CD4-positive, alpha-beta memory T cell (primary cell): ENCODE measurements around the gene EIF4G1. TPM values are rescaled to one million over a fixed set of nuclear protein-coding genes. Genes with fewer than 3 reads are reported as not detected.

Experiments
- CTCF ChIA-PET: fragments of 350-600 bp; sonication (Branson Sonifier 250); formaldehyde crosslinking; loops from one replicate; lab custom pipeline; 2021; ENCODE audit warnings: inconsistent platforms; ENCODE audit not compliant: partially characterized antibody; lab: Charles Lee
- POLR2A ChIA-PET: fragments of 350-600 bp; sonication (Branson Sonifier 250); formaldehyde crosslinking; loops from one replicate; lab custom pipeline; 2021; ENCODE audit not compliant: partially characterized antibody; lab: Charles Lee
- DNase-seq, 5 donors: peaks; one replicate each; pipeline versions ENCODE4 v3.0.0 to v3.0.0-alpha.2; 2020 to 2022; ENCODE audit warnings: mixed read lengths in 1 of 5
- H3K27ac ChIP-seq: one replicate; pipeline ENCODE4 v1.7.0; 2013; ENCODE audit warnings: low read depth, low read length
- H3K27me3 ChIP-seq: 2 replicates; pipeline ENCODE4 v1.7.0; 2013; ENCODE audit warnings: mild to moderate bottlenecking, low read length, moderate library complexity; ENCODE audit not compliant: insufficient read depth
- H3K36me3 ChIP-seq: 2 replicates; pipeline ENCODE4 v1.7.0; 2013; ENCODE audit warnings: mild to moderate bottlenecking, low read length, moderate library complexity; ENCODE audit not compliant: insufficient read depth
- H3K4me1 ChIP-seq: 2 replicates; pipeline ENCODE4 v1.7.0; 2013; ENCODE audit warnings: mild to moderate bottlenecking, low read length, moderate library complexity; ENCODE audit not compliant: insufficient read depth
- H3K4me3 ChIP-seq, 2 donors: one replicate each; pipeline ENCODE4 v1.7.0; 2013; ENCODE audit warnings: low read length in 2 of 2, mild to moderate bottlenecking in 1 of 2
- H3K9me3 ChIP-seq, 2 donors: one replicate each; pipeline ENCODE4 v1.7.0; 2013; ENCODE audit warnings: low read length in 2 of 2, control low read depth in 1 of 2; ENCODE audit not compliant: control insufficient read depth in 1 of 2
- H3K27ac Mint-ChIP-seq, 7 donors: one replicate each; pipeline ENCODE4 v1.8.0; 2020 to 2021; ENCODE audit warnings: mixed read lengths in 7 of 7, mild to moderate bottlenecking in 6 of 7, inconsistent platforms in 3 of 7, moderate library complexity in 3 of 7
- H3K27me3 Mint-ChIP-seq, 2 donors: one replicate each; pipeline ENCODE4 v1.8.0; 2020 to 2021; ENCODE audit warnings: mixed read lengths in 2 of 2
- H3K36me3 Mint-ChIP-seq, 2 donors: one replicate each; pipeline ENCODE4 v1.8.0; 2020 to 2021; ENCODE audit warnings: mixed read lengths in 2 of 2, inconsistent platforms in 1 of 2, mild to moderate bottlenecking in 1 of 2
- H3K4me1 Mint-ChIP-seq, 4 donors: one replicate each; pipeline ENCODE4 v1.8.0; 2020 to 2021; ENCODE audit warnings: mixed read lengths in 4 of 4, mild to moderate bottlenecking in 1 of 4
- H3K4me3 Mint-ChIP-seq, 8 donors: one replicate each; pipeline ENCODE4 v1.8.0; 2020 to 2021; ENCODE audit warnings: mixed read lengths in 8 of 8, mild to moderate bottlenecking in 7 of 8, moderate library complexity in 6 of 8, inconsistent platforms in 3 of 8
- H3K9me3 Mint-ChIP-seq, 8 donors: one replicate each; pipeline ENCODE4 v1.8.0; 2020 to 2021; ENCODE audit warnings: mixed read lengths in 8 of 8, mild to moderate bottlenecking in 5 of 8, inconsistent platforms in 3 of 8, moderate library complexity in 1 of 8
- intact Hi-C: fragments of 100-400 bp; cut with micrococcal nuclease; formaldehyde crosslinking; loops from one replicate; pipeline ENCODE4 v1.15.1; 2023
- polyA plus RNA-seq, 2 donors: library from polyadenylated mRNA; unstranded; fragments of 300-500 nt; fragmentation: Illumina TruSeq; gene quantifications; one replicate each; pipeline ENCODE4 v1.2.3, GENCODE V29; 2021
- total RNA-seq, 2 experiments: library from RNA; stranded (reverse); gene quantifications; one replicate each; pipeline ENCODE4 v1.2.3, GENCODE V29; 2021

Gene EIF4G1
- total and polyA plus RNA-seq, 4 experiments from 2014 or later: 3.6 to 246 (median 144) TPM

- H3K9me3 Mint-ChIP-seq: no peaks in the 10 kb centered on the region
- POLR2A ChIA-PET: interaction anchor here (1.3 kb wide), 1 partner anchor 142 kb away, joined by 3 read pairs; no protein-coding TSS in a partner anchor
- no peaks in the 10 kb centered on the region for H3K27me3 ChIP-seq
- peaks cover 6 to 18% (median 10%) of the 10 kb centered on the region in 4 donors for H3K4me1 Mint-ChIP-seq
- peaks cover 12% of the 10 kb centered on the region for H3K36me3 ChIP-seq
- no peak overlapping the region for H3K4me3 Mint-ChIP-seq
- no peak overlapping the region for H3K4me3 ChIP-seq
- peaks cover 17 to 34% of the 10 kb centered on the region in 2 donors for H3K36me3 Mint-ChIP-seq
- intact Hi-C loops: loop anchor here (1.0 to 2.0 kb wide), 4 partner anchors 45 to 476 kb away; no protein-coding TSS in a partner anchor
- no peaks in the 10 kb centered on the region for H3K4me1 ChIP-seq
- H3K9me3 ChIP-seq: no peaks in the 10 kb centered on the region
- no peak overlapping the region for H3K27ac ChIP-seq
- peaks cover 9 to 11% of the 10 kb centered on the region in 2 donors for H3K27me3 Mint-ChIP-seq
- no peak overlapping the region for H3K27ac Mint-ChIP-seq
- peak; percentile 47 to 62 (median 58) for DNase-seq
- CTCF ChIA-PET: interaction anchor here (0.7 to 6.4 kb wide), 35 partner anchors 9 to 531 kb away, joined by 3 to 93 read pairs (median 4); partner anchors contain the start of genes CLCN2 and POLR2H
Observed at GRCh38 chr3:184371570-184372018, 57.2 kb downstream of the EIF4G1 start.

GRCh38 chr3:184372296-184372821, 58.0 kb downstream of the EIF4G1 start:
- Histone ChIP-seq H3K4me1 (no peaks in the 10 kb centered on the region), H3K9me3 (no peaks in the 10 kb centered on the region), H3K4me3 (no peak overlapping the region), H3K27me3 (no peaks in the 10 kb centered on the region), H3K36me3 (peaks cover 7% of the 10 kb centered on the region), H3K27ac (no peak overlapping the region)
- Mint-ChIP-seq H3K27me3 (peaks cover 13 to 16% of the 10 kb centered on the region in 2 donors), H3K27ac (peak overlapping the region in 1 of 7 donors; percentile 64), H3K4me1 (peaks cover 5 to 18% (median 8%) of the 10 kb centered on the region in 4 donors), H3K36me3 (peaks cover 10 to 26% of the 10 kb centered on the region in 2 donors), H3K9me3 (no peaks in the 10 kb centered on the region), H3K4me3 (no peak overlapping the region)
- ChIA-PET CTCF (interaction anchor here (0.5 to 6.4 kb wide), 30 partner anchors 9 to 470 kb away, joined by 3 to 93 read pairs (median 4); partner anchors contain the start of genes CLCN2 and POLR2H), POLR2A (interaction anchor here (1.3 kb wide), 1 partner anchor 141 kb away, joined by 3 read pairs; no protein-coding TSS in a partner anchor)
- intact Hi-C loops: no loop called here
- DNase-seq: no peak

- H3K27ac ChIP-seq: no peak overlapping the region
- peaks cover 4% of the 10 kb centered on the region for H3K36me3 ChIP-seq
- ChIA-PET CTCF (interaction anchor here (0.5 to 6.4 kb wide), 16 partner anchors 8 to 471 kb away, joined by 3 to 93 read pairs (median 6); partner anchors contain the start of genes CLCN2 and POLR2H), POLR2A (no interaction called here)
- intact Hi-C loops: no loop called here
- H3K4me3 ChIP-seq: no peak overlapping the region
- Mint-ChIP-seq H3K27me3 (peaks cover 19% of the 10 kb centered on the region in 2 donors), H3K9me3 (peaks cover 0 to 2% (median 0%) of the 10 kb centered on the region in 8 donors), H3K36me3 (peaks cover 7 to 22% of the 10 kb centered on the region in 2 donors), H3K4me3 (no peak overlapping the region), H3K4me1 (peaks cover 4 to 15% (median 5%) of the 10 kb centered on the region in 4 donors), H3K27ac (no peak overlapping the region)
- H3K27me3 ChIP-seq: peaks cover 3% of the 10 kb centered on the region
- H3K9me3 ChIP-seq: no peaks in the 10 kb centered on the region
- H3K4me1 ChIP-seq: no peaks in the 10 kb centered on the region
- DNase-seq: no peak
Observed at GRCh38 chr3:184372911-184373310, 58.5 kb downstream of the EIF4G1 start.

GRCh38 chr3:184373422-184373821, 59.0 kb downstream of the EIF4G1 start:
- H3K4me3 ChIP-seq: no peak overlapping the region

GRCh38 chr3:184375747-184376461, 61.5 kb downstream of the EIF4G1 start:
- no peak overlapping the region for H3K4me3 Mint-ChIP-seq
- POLR2A ChIA-PET: no interaction called here
- no peak overlapping the region for H3K27ac ChIP-seq
- intact Hi-C loops: no loop called here
- no peak overlapping the region for H3K27ac Mint-ChIP-seq
- H3K4me1 Mint-ChIP-seq: peaks cover 6 to 19% (median 7%) of the 10 kb centered on the region in 4 donors
- no peaks in the 10 kb centered on the region for H3K9me3 ChIP-seq
- peaks cover 20% of the 10 kb centered on the region for H3K27me3 ChIP-seq
- peaks cover 0 to 3% of the 10 kb centered on the region in 2 donors for H3K36me3 Mint-ChIP-seq
- CTCF ChIA-PET: interaction anchor here (1.0 to 1.1 kb wide), 2 partner anchors 22 to 163 kb away, joined by 3 to 4 read pairs; no protein-coding TSS in a partner anchor
- H3K36me3 ChIP-seq: no peaks in the 10 kb centered on the region
- H3K9me3 Mint-ChIP-seq: peaks cover 0 to 2% (median 0%) of the 10 kb centered on the region in 8 donors
- H3K4me3 ChIP-seq: no peak overlapping the region
- H3K27me3 Mint-ChIP-seq: peaks cover 32 to 34% of the 10 kb centered on the region in 2 donors
- H3K4me1 ChIP-seq: peaks cover 3% of the 10 kb centered on the region
- DNase-seq: no peak

More at GRCh38 chr3:184373422-184373821, 59.0 kb downstream of the EIF4G1 start:
- peaks cover 6% of the 10 kb centered on the region for H3K27me3 ChIP-seq
- POLR2A ChIA-PET: no interaction called here
- H3K27ac Mint-ChIP-seq: no peak overlapping the region
- no peaks in the 10 kb centered on the region for H3K4me1 ChIP-seq
- H3K9me3 Mint-ChIP-seq: peaks cover 0 to 2% (median 0%) of the 10 kb centered on the region in 8 donors
- peaks cover 4 to 13% (median 4%) of the 10 kb centered on the region in 4 donors for H3K4me1 Mint-ChIP-seq
- DNase-seq: no peak
- CTCF ChIA-PET: interaction anchor here (0.8 to 6.4 kb wide), 7 partner anchors 8 to 169 kb away, joined by 3 to 93 read pairs (median 29); partner anchors contain the start of genes CLCN2 and POLR2H
- no peak overlapping the region for H3K4me3 Mint-ChIP-seq
- intact Hi-C loops: no loop called here
- H3K36me3 ChIP-seq: no peaks in the 10 kb centered on the region
- H3K27me3 Mint-ChIP-seq: peaks cover 20 to 22% of the 10 kb centered on the region in 2 donors
- no peak overlapping the region for H3K27ac ChIP-seq
- peaks cover 5 to 18% of the 10 kb centered on the region in 2 donors for H3K36me3 Mint-ChIP-seq
- H3K9me3 ChIP-seq: no peaks in the 10 kb centered on the region

GRCh38 chr3:184377374-184377773, 63.0 kb downstream of the EIF4G1 start:
- Mint-ChIP-seq H3K9me3 (peaks cover 0 to 2% (median 0%) of the 10 kb centered on the region in 8 donors), H3K27ac (no peak overlapping the region), H3K4me3 (peak overlapping the region in 1 of 8 donors; percentile 29), H3K4me1 (peaks cover 2 to 16% (median 8%) of the 10 kb centered on the region in 4 donors), H3K27me3 (peaks cover 37 to 42% of the 10 kb centered on the region in 2 donors), H3K36me3 (no peaks in the 10 kb centered on the region)
- intact Hi-C loops: no loop called here
- ChIA-PET CTCF (no interaction called here), POLR2A (no interaction called here)
- Histone ChIP-seq H3K27me3 (peaks cover 29% of the 10 kb centered on the region), H3K4me1 (peaks cover 14% of the 10 kb centered on the region), H3K27ac (no peak overlapping the region), H3K4me3 (no peak overlapping the region), H3K36me3 (no peaks in the 10 kb centered on the region), H3K9me3 (no peaks in the 10 kb centered on the region)
- DNase-seq: no peak
